HEK293 (cell line): ENCODE data around the gene LYPD5.

Source experiments
- OSR2 ChIP-seq: fragments of 450-650 bp; formaldehyde crosslinking; IDR thresholded peaks from 2 replicates; pipeline ENCODE4 v1.5.1; 2016; ENCODE audit warnings: missing biosample characterization, missing genetic modification characterization
- SP3 ChIP-seq: fragments of 450-650 bp; formaldehyde crosslinking; IDR thresholded peaks from 2 replicates; pipeline ENCODE4 v1.5.1; 2016; ENCODE audit warnings: missing biosample characterization, missing genetic modification characterization
- SP7 ChIP-seq: fragments of 450-650 bp; formaldehyde crosslinking; IDR thresholded peaks from 2 replicates; pipeline ENCODE4 v1.5.1; 2016; ENCODE audit warnings: missing biosample characterization, missing genetic modification characterization
- TSHZ1 ChIP-seq: fragments of 450-650 bp; formaldehyde crosslinking; IDR thresholded peaks from 2 replicates; pipeline ENCODE4 v1.5.1; 2016; ENCODE audit warnings: missing biosample characterization, missing genetic modification characterization, borderline replicate concordance
- YY1 ChIP-seq: fragments of 450-650 bp; formaldehyde crosslinking; IDR thresholded peaks from 2 replicates; pipeline ENCODE4 v1.5.1; 2018; ENCODE audit warnings: missing biosample characterization, missing genetic modification characterization
- ZBTB1 ChIP-seq: fragments of 450-650 bp; formaldehyde crosslinking; IDR thresholded peaks from 2 replicates; pipeline ENCODE4 v1.5.1; 2016; ENCODE audit warnings: missing biosample characterization, missing genetic modification characterization
- ZBTB20 ChIP-seq: fragments of 450-650 bp; formaldehyde crosslinking; IDR thresholded peaks from 2 replicates; pipeline ENCODE4 v1.5.1; 2016; ENCODE audit warnings: missing biosample characterization, missing genetic modification characterization
- ZFHX2 ChIP-seq: fragments of 450-650 bp; formaldehyde crosslinking; conservative IDR thresholded peaks from 2 replicates; pipeline ENCODE4 v1.5.1; 2016; ENCODE audit warnings: missing biosample characterization, missing genetic modification characterization
- ZNF121 ChIP-seq: fragments of 450-650 bp; formaldehyde crosslinking; IDR thresholded peaks from 2 replicates; pipeline ENCODE4 v1.5.1; 2016; ENCODE audit warnings: missing biosample characterization, missing genetic modification characterization
- ZNF157 ChIP-seq: fragments of 450-650 bp; formaldehyde crosslinking; IDR thresholded peaks from 2 replicates; pipeline ENCODE4 v1.5.1; 2016; ENCODE audit warnings: missing biosample characterization, missing genetic modification characterization
- ZNF16 ChIP-seq: fragments of 450-650 bp; formaldehyde crosslinking; IDR thresholded peaks from 2 replicates; pipeline ENCODE4 v1.5.1; 2016; ENCODE audit warnings: low read depth, missing biosample characterization, missing genetic modification characterization
- ZNF169 ChIP-seq: fragments of 450-650 bp; formaldehyde crosslinking; IDR thresholded peaks from 2 replicates; pipeline ENCODE4 v1.5.1; 2016; ENCODE audit warnings: missing biosample characterization, missing genetic modification characterization
- ZNF184 ChIP-seq: fragments of 450-650 bp; IDR thresholded peaks from 2 replicates; pipeline ENCODE4 v1.5.1; 2018; ENCODE audit warnings: missing biosample characterization, mild to moderate bottlenecking, missing genetic modification characterization
- ZNF221 ChIP-seq: fragments of 450-650 bp; formaldehyde crosslinking; IDR thresholded peaks from 2 replicates; pipeline ENCODE4 v1.5.1; 2017; ENCODE audit warnings: missing biosample characterization, missing genetic modification characterization, borderline replicate concordance
- ZNF248 ChIP-seq: fragments of 450-650 bp; formaldehyde crosslinking; IDR thresholded peaks from 2 replicates; pipeline ENCODE4 v1.5.1; 2017; ENCODE audit warnings: missing biosample characterization, missing genetic modification characterization
- ZNF302 ChIP-seq: fragments of 450-650 bp; formaldehyde crosslinking; IDR thresholded peaks from 2 replicates; pipeline ENCODE4 v1.5.1; 2016; ENCODE audit warnings: missing biosample characterization, missing genetic modification characterization, low read depth
- ZNF341 ChIP-seq: fragments of 450-650 bp; formaldehyde crosslinking; IDR thresholded peaks from 2 replicates; pipeline ENCODE4; 2016; ENCODE audit warnings: low read depth, missing biosample characterization, missing genetic modification characterization
- ZNF354C ChIP-seq: fragments of 450-650 bp; formaldehyde crosslinking; IDR thresholded peaks from 2 replicates; pipeline ENCODE4 v1.5.1; 2016; ENCODE audit warnings: missing biosample characterization, missing genetic modification characterization, low read depth, borderline replicate concordance
- ZNF366 ChIP-seq: fragments of 450-650 bp; formaldehyde crosslinking; conservative IDR thresholded peaks from 2 replicates; pipeline ENCODE4 v1.5.1; 2016; ENCODE audit warnings: missing biosample characterization, missing genetic modification characterization
- ZNF391 ChIP-seq: fragments of 450-650 bp; formaldehyde crosslinking; IDR thresholded peaks from 2 replicates; pipeline ENCODE4 v1.5.1; 2016; ENCODE audit warnings: low read depth, missing biosample characterization, missing genetic modification characterization, borderline replicate concordance
- ZNF398 ChIP-seq: fragments of 450-650 bp; formaldehyde crosslinking; IDR thresholded peaks from 2 replicates; pipeline ENCODE4 v1.5.1; 2017; ENCODE audit warnings: missing biosample characterization, missing genetic modification characterization
- ZNF423 ChIP-seq: fragments of 450-650 bp; formaldehyde crosslinking; IDR thresholded peaks from 2 replicates; pipeline ENCODE4 v1.5.1; 2016; ENCODE audit warnings: missing biosample characterization, missing genetic modification characterization
- ZNF600 ChIP-seq: fragments of 450-650 bp; formaldehyde crosslinking; IDR thresholded peaks from 2 replicates; pipeline ENCODE4 v1.5.1; 2016; ENCODE audit warnings: missing biosample characterization, missing genetic modification characterization
- ZNF621 ChIP-seq: fragments of 450-650 bp; formaldehyde crosslinking; IDR thresholded peaks from 2 replicates; pipeline ENCODE4 v1.5.1; 2017; ENCODE audit warnings: missing biosample characterization, missing genetic modification characterization
- ZNF623 ChIP-seq: fragments of 450-650 bp; formaldehyde crosslinking; IDR thresholded peaks from 2 replicates; pipeline ENCODE4 v1.5.1; 2016; ENCODE audit warnings: missing biosample characterization, missing genetic modification characterization
- ZNF639 ChIP-seq: fragments of 450-650 bp; formaldehyde crosslinking; IDR thresholded peaks from 2 replicates; pipeline ENCODE4 v1.5.1; 2016; ENCODE audit warnings: missing biosample characterization, missing genetic modification characterization
- ZNF776 ChIP-seq: fragments of 450-650 bp; formaldehyde crosslinking; IDR thresholded peaks from 2 replicates; pipeline ENCODE4 v1.5.0; 2017; ENCODE audit warnings: missing biosample characterization, missing genetic modification characterization, borderline replicate concordance
- ZXDB ChIP-seq: fragments of 450-650 bp; formaldehyde crosslinking; IDR thresholded peaks from 2 replicates; pipeline ENCODE4 v1.5.1; 2016; ENCODE audit warnings: missing biosample characterization, missing genetic modification characterization
- TF ChIP-seq, protein P1 (sequence below): fragments of 450-650 bp; formaldehyde crosslinking; IDR thresholded peaks from 2 replicates; pipeline ENCODE4 v1.5.1; 2016; ENCODE audit warnings: missing biosample characterization, missing genetic modification characterization
- TF ChIP-seq, protein P2 (sequence below): fragments of 450-650 bp; formaldehyde crosslinking; optimal IDR thresholded peaks from 2 replicates; pipeline ENCODE3; 2016; ENCODE audit warnings: missing biosample characterization, mild to moderate bottlenecking, missing genetic modification characterization

Gene LYPD5

GRCh38 chr19:43826787-43827754, 24.8 kb upstream of the LYPD5 start, which contains the start of gene ZNF283 (continued):
- TF ChIP-seq ZNF398 (tag by site-specific recombination) (no peak), ZNF621 (tag by site-specific recombination) (no peak), OSR2 (tag by site-specific recombination) (no peak), ZNF221 (no peak), ZXDB (tag by site-specific recombination) (peak; percentile 87), ZBTB20 (tag by site-specific recombination) (peak; percentile 52; the same call in 1 of the 2 replicates), SP7 (tag by site-specific recombination) (peak; percentile 54; the same call in 1 of the 2 replicates), ZNF354C (tag by site-specific recombination) (no peak), TSHZ1 (tag by site-specific recombination) (no peak), ZNF623 (tag by site-specific recombination) (no peak), ZNF366 (no peak), ZFHX2 (tag by site-specific recombination) (no peak; the same call in 1 of the 2 replicates), ZNF248 (no peak; the same call in 1 of the 2 replicates), ZNF600 (tag by site-specific recombination) (no peak), ZNF121 (tag by site-specific recombination) (no peak), ZNF302 (tag by site-specific recombination) (no peak), ZNF169 (tag by site-specific recombination) (peak; percentile 24; the same call in 1 of the 2 replicates), ZNF157 (tag by site-specific recombination) (peak; percentile 58; the same call in 1 of the 2 replicates), ZNF16 (tag by site-specific recombination) (no peak), YY1 (tag by site-specific recombination) (no peak), SP3 (tag by site-specific recombination) (peak; percentile 95), ZBTB1 (tag by site-specific recombination) (no peak), ZNF184 (tag by site-specific recombination) (peak; percentile 67), ZNF639 (tag by site-specific recombination) (no peak), ZNF341 (tag by site-specific recombination) (no peak; the same call in 1 of the 2 replicates), ZNF776 (tag by site-specific recombination) (no peak), ZNF423 (tag by site-specific recombination) (no peak), ZNF391 (peak; percentile 30)
- TF ChIP-seq, protein P1, sequence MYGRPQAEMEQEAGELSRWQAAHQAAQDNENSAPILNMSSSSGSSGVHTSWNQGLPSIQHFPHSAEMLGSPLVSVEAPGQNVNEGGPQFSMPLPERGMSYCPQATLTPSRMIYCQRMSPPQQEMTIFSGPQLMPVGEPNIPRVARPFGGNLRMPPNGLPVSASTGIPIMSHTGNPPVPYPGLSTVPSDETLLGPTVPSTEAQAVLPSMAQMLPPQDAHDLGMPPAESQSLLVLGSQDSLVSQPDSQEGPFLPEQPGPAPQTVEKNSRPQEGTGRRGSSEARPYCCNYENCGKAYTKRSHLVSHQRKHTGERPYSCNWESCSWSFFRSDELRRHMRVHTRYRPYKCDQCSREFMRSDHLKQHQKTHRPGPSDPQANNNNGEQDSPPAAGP (tag by site-specific recombination): no peak
- TF ChIP-seq, protein P2, sequence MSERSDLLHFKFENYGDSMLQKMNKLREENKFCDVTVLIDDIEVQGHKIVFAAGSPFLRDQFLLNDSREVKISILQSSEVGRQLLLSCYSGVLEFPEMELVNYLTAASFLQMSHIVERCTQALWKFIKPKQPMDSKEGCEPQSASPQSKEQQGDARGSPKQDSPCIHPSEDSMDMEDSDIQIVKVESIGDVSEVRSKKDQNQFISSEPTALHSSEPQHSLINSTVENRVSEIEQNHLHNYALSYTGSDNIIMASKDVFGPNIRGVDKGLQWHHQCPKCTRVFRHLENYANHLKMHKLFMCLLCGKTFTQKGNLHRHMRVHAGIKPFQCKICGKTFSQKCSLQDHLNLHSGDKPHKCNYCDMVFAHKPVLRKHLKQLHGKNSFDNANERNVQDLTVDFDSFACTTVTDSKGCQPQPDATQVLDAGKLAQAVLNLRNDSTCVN: peak; percentile 34
